HCT116 (cell line): ENCODE data around the gene TRIP10. TPM values are rescaled to one million over a fixed set of nuclear protein-coding genes. Genes with fewer than 3 reads are reported as not detected.

ENCODE experiments used
- ATAC-seq: fragments of 200-7000 bp; cut with Tn5 transposase; 2 replicates; pipeline ENCODE4 v1.9.1; 2020; ENCODE audit warnings: mild to moderate bottlenecking, moderate library complexity
- BruUV-seq: library from RNA; stranded (reverse); fragments of 400-500 nt; replicated peaks from 2 replicates; lab custom pipeline; 2021; lab: Mats Ljungman, UMichigan
- CTCF ChIA-PET: fragments of 300-600 bp; sonication (Branson Sonifier 250); formaldehyde crosslinking; loops from one replicate; lab custom pipeline; 2021; ENCODE audit warnings: antibody characterized with exemption; lab: Charles Lee
- POLR2A ChIA-PET: fragments of 300-600, 350-600 bp; sonication (Branson Sonifier 250); formaldehyde crosslinking; loops from one replicate; lab custom pipeline; 2021; ENCODE audit warnings: antibody characterized with exemption; lab: Charles Lee
- RAD21 ChIA-PET, 2 experiments: fragments of 300-600 bp; sonication (Branson Sonifier 250); formaldehyde crosslinking; loops; one replicate each; lab custom pipeline; 2023; ENCODE audit warnings: low total read pairs in 2 of 2; ENCODE audit not compliant: uncharacterized antibody in 2 of 2, unreplicated experiment in 2 of 2, low non-redundant PET in 1 of 2; lab: Charles Lee
- DNase-seq: peaks from one replicate; pipeline ENCODE4 v3.0.0-alpha.2; 2010; ENCODE audit warnings: low read depth, low spot score
- H2AFZ ChIP-seq: fragments of 200-600 bp; shearing (Covaris generic), sonication (generic); 2 replicates; pipeline ENCODE4 v1.6.1; 2017; ENCODE audit warnings: low read depth, mixed run types, mixed read lengths, antibody characterized with exemption, low read length; ENCODE audit not compliant: poor library complexity, severe bottlenecking
- H3K27ac ChIP-seq: 2 replicates; pipeline ENCODE4 v1.5.1; 2012; ENCODE audit warnings: low read depth, low read length
- H3K27me3 ChIP-seq: fragments of 200-600 bp; sonication (generic); 2 replicates; pipeline ENCODE4 v1.6.1; 2016; ENCODE audit warnings: mixed run types, low read length, mixed read lengths; ENCODE audit not compliant: insufficient read depth
- H3K36me3 ChIP-seq, 2 experiments: fragments of 200-500 bp in 1 of 2; fragments of 200-600 bp in 1 of 2; sonication (Bioruptor generic) in 1 of 2; sonication (generic) in 1 of 2; 2 replicates each; pipeline versions ENCODE4 v1.5.1 to v1.6.1; 2014 to 2016; ENCODE audit warnings: low read length in 2 of 2, inconsistent platforms in 1 of 2, mixed read lengths in 1 of 2, mixed run types in 1 of 2; ENCODE audit not compliant: insufficient read depth in 2 of 2, control insufficient read depth in 1 of 2
- H3K4me1 ChIP-seq, 2 experiments: fragments of 200-600 bp in 1 of 2; sonication (generic) in 1 of 2; 2 replicates each; pipeline versions ENCODE4 v1.5.1 to v1.6.1; 2012 to 2017; ENCODE audit warnings: low read length in 2 of 2, inconsistent platforms in 1 of 2, mild to moderate bottlenecking in 1 of 2, mixed read lengths in 1 of 2, mixed run types in 1 of 2, moderate library complexity in 1 of 2; ENCODE audit not compliant: insufficient read depth in 2 of 2, control insufficient read depth in 1 of 2
- H3K4me2 ChIP-seq: fragments of 200-600 bp; sonication (generic); 2 replicates; pipeline ENCODE4 v1.6.1; 2017; ENCODE audit warnings: mixed run types, low read length, mixed read lengths
- H3K4me3 ChIP-seq, 2 experiments: fragments of 200-600 bp in 1 of 2; sonication (generic) in 1 of 2; replicated peaks in 1 of 2; 2 replicates each; pipeline ENCODE4 v1.5.1; 2011 to 2016; ENCODE audit warnings: low read length in 2 of 2, control low read depth in 1 of 2, low read depth in 1 of 2, mild to moderate bottlenecking in 1 of 2, mixed read lengths in 1 of 2, mixed run types in 1 of 2
- H3K79me2 ChIP-seq: fragments of 200-600 bp; sonication (generic); 2 replicates; pipeline ENCODE4 v1.6.1; 2017; ENCODE audit warnings: mild to moderate bottlenecking, mixed run types, low read length, moderate library complexity, mixed read lengths; ENCODE audit not compliant: insufficient read depth
- H3K9ac ChIP-seq: fragments of 200-600 bp; sonication (generic); 2 replicates; pipeline ENCODE4 v1.6.1; 2016; ENCODE audit warnings: low read length, mixed read lengths
- H3K9me2 ChIP-seq: fragments of 200-600 bp; sonication (generic), shearing (Covaris generic); 2 replicates; pipeline ENCODE4 v1.6.1; 2017; ENCODE audit warnings: mixed run types, mild to moderate bottlenecking, moderate library complexity; ENCODE audit not compliant: insufficient read depth
- H3K9me3 ChIP-seq, 2 experiments: fragments of 200-500 bp in 1 of 2; fragments of 200-600 bp in 1 of 2; sonication (Bioruptor generic) in 1 of 2; sonication (generic) in 1 of 2; 2 replicates each; pipeline ENCODE4 v1.6.1; 2014 to 2017; ENCODE audit warnings: low read length in 2 of 2, mixed read lengths in 2 of 2, inconsistent platforms in 1 of 2, low read depth in 1 of 2, mild to moderate bottlenecking in 1 of 2, mixed run types in 1 of 2, moderate library complexity in 1 of 2; ENCODE audit not compliant: control insufficient read depth in 1 of 2, insufficient read depth in 1 of 2
- H4K20me1 ChIP-seq: fragments of 200-600 bp; sonication (generic), shearing (Covaris generic); 2 replicates; pipeline ENCODE4 v1.6.1; 2017; ENCODE audit warnings: mixed run types, mild to moderate bottlenecking, moderate library complexity; ENCODE audit not compliant: insufficient read depth
- CBX3 ChIP-seq: IDR thresholded peaks from 2 replicates; pipeline ENCODE4 v1.6.1; 2012; ENCODE audit warnings: low read depth
- EGR1 ChIP-seq: IDR thresholded peaks from 2 replicates; pipeline ENCODE4 v1.6.1; 2012; ENCODE audit warnings: low read depth
- EZH2phosphoT487 ChIP-seq: fragments of 200-600 bp; IDR thresholded peaks from 2 replicates; pipeline ENCODE4 v1.6.1; 2018; ENCODE audit warnings: antibody characterized with exemption, borderline replicate concordance
- JUND ChIP-seq: IDR thresholded peaks from 2 replicates; pipeline ENCODE4 v1.6.1; 2012
- POLR2AphosphoS5 ChIP-seq: IDR thresholded peaks from 2 replicates; pipeline ENCODE4 v1.6.1; 2011; ENCODE audit warnings: mild to moderate bottlenecking, low read depth, low read length, moderate library complexity
- SIN3A ChIP-seq: IDR thresholded peaks from 2 replicates; pipeline ENCODE4 v1.6.1; 2012; ENCODE audit warnings: low read depth
- SRF ChIP-seq: IDR thresholded peaks from 2 replicates; pipeline ENCODE4 v1.6.1; 2012; ENCODE audit warnings: low read depth
- YY1 ChIP-seq: IDR thresholded peaks from 2 replicates; pipeline ENCODE4 v1.6.1; 2011; ENCODE audit warnings: low read length, low read depth, moderate library complexity, mild to moderate bottlenecking; ENCODE audit not compliant: insufficient replicate concordance; ENCODE audit errors: extremely low read depth
- ZBTB33 ChIP-seq: IDR thresholded peaks from 2 replicates; pipeline ENCODE4 v1.6.1; 2011; ENCODE audit warnings: mild to moderate bottlenecking, low read length, moderate library complexity; ENCODE audit not compliant: insufficient replicate concordance; ENCODE audit errors: extremely low read depth
- ZFX ChIP-seq: fragments of 450-650 bp; IDR thresholded peaks from 2 replicates; pipeline ENCODE4 v1.6.1; 2017
- intact Hi-C: fragments of 100-400 bp; cut with micrococcal nuclease; formaldehyde crosslinking; loops from 2 replicates; pipeline ENCODE4 v1.10.0; 2022
- total RNA-seq: library from RNA; stranded (reverse); gene quantifications from one replicate; pipeline ENCODE4 v1.2.1, GENCODE V29; 2021; ENCODE audit not compliant: unreplicated experiment
- TF ChIP-seq, protein P1 (sequence below), 3 experiments: fragments of 200-600 bp in 1 of 3; sonication (generic) in 1 of 3; IDR thresholded peaks in 2 of 3; conservative IDR thresholded peaks in 1 of 3; 2 replicates each; pipeline ENCODE4 v1.5.1; 2012 to 2017; ENCODE audit warnings: low read depth in 2 of 3, low read length in 2 of 3, antibody characterized with exemption in 1 of 3, borderline replicate concordance in 1 of 3, control low read depth in 1 of 3, mild to moderate bottlenecking in 1 of 3, mixed read lengths in 1 of 3, mixed run types in 1 of 3, moderate library complexity in 1 of 3; ENCODE audit not compliant: insufficient read depth in 1 of 3
- TF ChIP-seq, protein P2 (sequence below): IDR thresholded peaks from 2 replicates; pipeline ENCODE4 v1.6.1; 2012; ENCODE audit warnings: low read depth

Gene TRIP10
- total RNA-seq, 1 experiment from 2014 or later = 111 TPM

GRCh38 chr19:6705931-6706632 lies 33.4 kb upstream of the TRIP10 start:
- Histone ChIP-seq H3K27ac (no peak overlapping the region), H3K36me3 (no peaks in the 10 kb centered on the region), H3K4me1 (no peaks in the 10 kb centered on the region), H3K9me3 (no peaks in the 10 kb centered on the region), H2AFZ (no peak overlapping the region), H3K4me2 (no peak overlapping the region), H3K9me2 (no peaks in the 10 kb centered on the region), H3K4me3 (no peak overlapping the region), H4K20me1 (no peaks in the 10 kb centered on the region)
- no peak for DNase-seq
- intact Hi-C loops = no loop called here
- ChIA-PET RAD21 (no interaction called here), CTCF (no interaction called here)
- no TSS peak for BruUV-seq
- TF ChIP-seq, protein P1, sequence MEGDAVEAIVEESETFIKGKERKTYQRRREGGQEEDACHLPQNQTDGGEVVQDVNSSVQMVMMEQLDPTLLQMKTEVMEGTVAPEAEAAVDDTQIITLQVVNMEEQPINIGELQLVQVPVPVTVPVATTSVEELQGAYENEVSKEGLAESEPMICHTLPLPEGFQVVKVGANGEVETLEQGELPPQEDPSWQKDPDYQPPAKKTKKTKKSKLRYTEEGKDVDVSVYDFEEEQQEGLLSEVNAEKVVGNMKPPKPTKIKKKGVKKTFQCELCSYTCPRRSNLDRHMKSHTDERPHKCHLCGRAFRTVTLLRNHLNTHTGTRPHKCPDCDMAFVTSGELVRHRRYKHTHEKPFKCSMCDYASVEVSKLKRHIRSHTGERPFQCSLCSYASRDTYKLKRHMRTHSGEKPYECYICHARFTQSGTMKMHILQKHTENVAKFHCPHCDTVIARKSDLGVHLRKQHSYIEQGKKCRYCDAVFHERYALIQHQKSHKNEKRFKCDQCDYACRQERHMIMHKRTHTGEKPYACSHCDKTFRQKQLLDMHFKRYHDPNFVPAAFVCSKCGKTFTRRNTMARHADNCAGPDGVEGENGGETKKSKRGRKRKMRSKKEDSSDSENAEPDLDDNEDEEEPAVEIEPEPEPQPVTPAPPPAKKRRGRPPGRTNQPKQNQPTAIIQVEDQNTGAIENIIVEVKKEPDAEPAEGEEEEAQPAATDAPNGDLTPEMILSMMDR (IDR thresholded peaks at IDR 0.05 in 2 of 3, conservative IDR thresholded peaks at IDR 0.05 in 1 of 3; ENCODE audit: borderline replicate concordance in 1 of 3, insufficient read depth in 1 of 3, low read depth in 2 of 3, low read length in 2 of 3) = no peak
- TF ChIP-seq EGR1 = no peak
- no peak for TF ChIP-seq POLR2AphosphoS5
- TF ChIP-seq SIN3A = no peak
- TF ChIP-seq JUND = no peak
- no peak for TF ChIP-seq EZH2phosphoT487
- TF ChIP-seq, protein P2, sequence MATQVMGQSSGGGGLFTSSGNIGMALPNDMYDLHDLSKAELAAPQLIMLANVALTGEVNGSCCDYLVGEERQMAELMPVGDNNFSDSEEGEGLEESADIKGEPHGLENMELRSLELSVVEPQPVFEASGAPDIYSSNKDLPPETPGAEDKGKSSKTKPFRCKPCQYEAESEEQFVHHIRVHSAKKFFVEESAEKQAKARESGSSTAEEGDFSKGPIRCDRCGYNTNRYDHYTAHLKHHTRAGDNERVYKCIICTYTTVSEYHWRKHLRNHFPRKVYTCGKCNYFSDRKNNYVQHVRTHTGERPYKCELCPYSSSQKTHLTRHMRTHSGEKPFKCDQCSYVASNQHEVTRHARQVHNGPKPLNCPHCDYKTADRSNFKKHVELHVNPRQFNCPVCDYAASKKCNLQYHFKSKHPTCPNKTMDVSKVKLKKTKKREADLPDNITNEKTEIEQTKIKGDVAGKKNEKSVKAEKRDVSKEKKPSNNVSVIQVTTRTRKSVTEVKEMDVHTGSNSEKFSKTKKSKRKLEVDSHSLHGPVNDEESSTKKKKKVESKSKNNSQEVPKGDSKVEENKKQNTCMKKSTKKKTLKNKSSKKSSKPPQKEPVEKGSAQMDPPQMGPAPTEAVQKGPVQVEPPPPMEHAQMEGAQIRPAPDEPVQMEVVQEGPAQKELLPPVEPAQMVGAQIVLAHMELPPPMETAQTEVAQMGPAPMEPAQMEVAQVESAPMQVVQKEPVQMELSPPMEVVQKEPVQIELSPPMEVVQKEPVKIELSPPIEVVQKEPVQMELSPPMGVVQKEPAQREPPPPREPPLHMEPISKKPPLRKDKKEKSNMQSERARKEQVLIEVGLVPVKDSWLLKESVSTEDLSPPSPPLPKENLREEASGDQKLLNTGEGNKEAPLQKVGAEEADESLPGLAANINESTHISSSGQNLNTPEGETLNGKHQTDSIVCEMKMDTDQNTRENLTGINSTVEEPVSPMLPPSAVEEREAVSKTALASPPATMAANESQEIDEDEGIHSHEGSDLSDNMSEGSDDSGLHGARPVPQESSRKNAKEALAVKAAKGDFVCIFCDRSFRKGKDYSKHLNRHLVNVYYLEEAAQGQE = no peak
- TF ChIP-seq CBX3 = no peak
- TF ChIP-seq YY1 = no peak
- no peak for TF ChIP-seq SRF
- TF ChIP-seq ZBTB33 = no peak
- TF ChIP-seq ZFX = no peak
- TF ChIP-seq, all 23 proteins: peak for 0
- H3K79me2 ChIP-seq = no peaks in the 10 kb centered on the region
- POLR2A ChIA-PET = no interaction called here
- no peak for ATAC-seq
- no peaks in the 10 kb centered on the region; the same call in 1 of the 2 replicates for H3K27me3 ChIP-seq
- no peak overlapping the region for H3K9ac ChIP-seq
